GM18505 (cell line): ENCODE measurements around the gene FANCC.

Experiments
- ATAC-seq: cut with Tn5 transposase; IDR thresholded peaks from one replicate; pipeline ENCODE4 v1.9.1; 2021; ENCODE audit not compliant: unreplicated experiment
- POLR2A ChIP-seq: IDR thresholded peaks from 4 replicates; pipeline ENCODE4 v1.6.1; 2011; ENCODE audit warnings: borderline replicate concordance; ENCODE audit not compliant: insufficient read depth, insufficient read length; ENCODE audit errors: extremely low read depth

FANCC gene

GRCh38 chr9:95053611-95054570 is 263.6 kb downstream of the FANCC start:
- no peak for TF ChIP-seq POLR2A
- ATAC-seq = no peak

- no peak for TF ChIP-seq POLR2A
- no peak for ATAC-seq
Observed at GRCh38 chr9:95049761-95050160, 267.7 kb downstream of the FANCC start.
